ENCODE data around the gene RIPPLY3.

- no peak for TF ChIP-seq CTCF (IDR thresholded peaks at IDR 0.05; ENCODE audit: borderline replicate concordance, extremely low read depth, low read length, poor library complexity, severe bottlenecking)
- TF ChIP-seq EZH2 (IDR thresholded peaks at IDR 0.05; ENCODE audit: borderline replicate concordance, low read depth, low read length, severe bottlenecking): no peak
These were observed 58.3 kb downstream of the RIPPLY3 start for GRCh38 chr21:37064841-37065240.

Data from DND-41 (cell line).